GM23248 (cell line): ENCODE data around the gene ANKRD11.

Experiments used
- EZH2 ChIP-seq: fragments of 200-600 bp; sonication (generic); IDR thresholded peaks from 2 replicates; pipeline ENCODE4 v1.6.1; 2018; ENCODE audit warnings: antibody characterized with exemption, mild to moderate bottlenecking; ENCODE audit not compliant: insufficient read depth, poor library complexity, severe bottlenecking
- EZH2phosphoT487 ChIP-seq: fragments of 200-600 bp; sonication (generic); IDR thresholded peaks from 2 replicates; pipeline ENCODE4 v1.6.1; 2018; ENCODE audit warnings: antibody characterized with exemption, moderate library complexity, mild to moderate bottlenecking, low read depth; ENCODE audit not compliant: insufficient read depth

GRCh38 chr16:89337965-89338364 is 152.4 kb downstream of the ANKRD11 start:
- TF ChIP-seq EZH2 (no peak), EZH2phosphoT487 (no peak)
